Measurements from ENCODE around the gene CLCN4.

CLCN4 gene

GRCh38 chrX:10130354-10130753, 26.4 kb upstream of the CLCN4 start:
- no peaks in the 10 kb centered on the region for H3K4me1 Mint-ChIP-seq
- DNase-seq = no peak
- peaks cover 89% of the 10 kb centered on the region for H3K36me3 Mint-ChIP-seq (ENCODE audit: low read depth)
- H3K4me3 Mint-ChIP-seq = no peak overlapping the region
- no peak overlapping the region for H3K27ac Mint-ChIP-seq
- TF ChIP-seq CTCF (IDR thresholded peaks at IDR 0.05) = no peak
- peaks cover 2% of the 10 kb centered on the region for H3K27me3 Mint-ChIP-seq (ENCODE audit: low read depth, poor library complexity)
- peaks cover 80% of the 10 kb centered on the region for H3K9me3 Mint-ChIP-seq

DNA sequence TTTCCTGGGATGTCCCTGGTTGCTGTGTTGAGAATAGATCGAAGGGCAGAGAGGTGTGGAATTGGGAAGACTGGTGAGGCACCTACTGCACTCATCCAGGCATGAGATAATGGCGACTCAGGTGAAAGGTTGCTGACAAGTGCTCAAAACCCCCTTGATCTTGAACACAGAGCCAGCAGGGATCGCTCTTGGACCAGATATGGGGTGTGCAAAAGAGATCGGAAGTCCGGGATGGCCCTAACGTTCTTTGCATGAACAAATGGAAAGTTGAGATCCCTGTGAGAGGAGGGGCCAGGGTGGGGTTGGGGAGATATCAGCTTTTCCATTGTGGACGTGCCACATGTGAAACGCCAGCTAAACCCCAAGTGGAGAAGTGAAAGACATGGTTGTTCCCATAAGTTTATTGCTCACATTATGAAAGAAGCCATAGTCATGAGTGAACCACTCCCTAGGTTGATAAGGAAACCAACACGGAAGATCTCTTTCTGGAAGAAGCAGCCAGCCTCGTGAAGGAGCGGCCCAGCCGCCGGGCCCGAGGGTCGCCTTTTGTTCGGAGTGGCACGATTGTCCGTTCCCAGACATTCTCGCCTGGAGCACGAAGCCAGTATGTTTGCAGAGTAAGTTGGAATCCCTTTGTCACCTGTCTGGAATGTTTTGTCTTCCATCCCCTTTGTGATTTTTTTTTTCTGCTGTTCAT, 22.6 kb upstream of the CLCN4 start:
- H3K27ac Mint-ChIP-seq = no peak overlapping the region
- no peak for DNase-seq
- peaks cover 58% of the 10 kb centered on the region for H3K9me3 Mint-ChIP-seq
- peaks cover 59% of the 10 kb centered on the region for H3K36me3 Mint-ChIP-seq (ENCODE audit: low read depth)
- H3K4me1 Mint-ChIP-seq = no peaks in the 10 kb centered on the region
- H3K4me3 Mint-ChIP-seq = no peak overlapping the region
- peaks cover 2% of the 10 kb centered on the region for H3K27me3 Mint-ChIP-seq (ENCODE audit: low read depth, poor library complexity)
- TF ChIP-seq CTCF (IDR thresholded peaks at IDR 0.05) = no peak

GRCh38 chrX:10134921-10135320, 21.9 kb upstream of the CLCN4 start:
- Mint-ChIP-seq H3K36me3 (ENCODE audit: low read depth) (peaks cover 54% of the 10 kb centered on the region), H3K4me3 (no peak overlapping the region), H3K27ac (no peak overlapping the region), H3K9me3 (peaks cover 57% of the 10 kb centered on the region), H3K4me1 (no peaks in the 10 kb centered on the region), H3K27me3 (ENCODE audit: low read depth, poor library complexity) (peaks cover 2% of the 10 kb centered on the region)
- TF ChIP-seq CTCF (IDR thresholded peaks at IDR 0.05) = no peak
- no peak for DNase-seq

DNA sequence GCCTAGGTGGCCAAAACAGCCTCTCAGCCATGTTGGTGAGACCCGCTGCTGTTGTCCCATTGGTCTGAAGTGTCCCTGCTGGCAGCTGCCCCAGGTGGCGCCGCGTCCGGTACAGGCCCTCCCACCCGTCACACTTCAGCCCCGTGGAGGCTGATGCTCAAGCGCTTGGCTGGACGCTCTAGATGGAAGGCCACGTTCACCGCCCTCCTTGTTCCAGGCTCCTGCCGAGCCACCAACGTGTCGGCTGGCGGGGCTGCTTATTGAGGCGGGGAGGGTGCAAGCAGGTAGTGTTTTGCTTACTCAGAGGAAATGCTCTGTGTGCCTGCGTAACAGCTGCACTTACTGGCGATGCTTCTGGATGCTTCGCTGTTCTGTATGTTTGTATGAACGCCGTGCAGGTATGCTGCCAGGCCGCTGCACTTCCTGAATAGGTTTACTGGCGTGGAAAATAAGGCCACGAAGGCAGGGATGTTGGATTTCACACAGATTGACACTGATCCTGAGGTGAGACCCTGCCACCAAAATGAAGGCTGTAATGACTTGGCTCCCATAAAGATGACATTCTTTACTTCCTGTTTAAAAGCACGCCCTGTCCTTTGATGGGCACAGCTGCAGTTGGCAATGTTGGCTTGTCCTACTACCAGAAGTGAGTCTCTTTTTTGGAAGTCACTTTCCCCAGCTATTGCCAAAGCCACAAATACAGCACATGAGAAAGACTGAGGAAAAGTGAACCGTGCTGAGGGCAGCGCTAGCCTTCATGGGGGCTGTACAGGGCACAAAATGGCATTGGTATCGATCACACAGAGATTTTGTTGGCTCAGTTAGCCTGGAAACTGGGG, 21.0 kb upstream of the CLCN4 start:
- H3K27ac Mint-ChIP-seq = peak overlapping the region; percentile 19
- no peak for DNase-seq
- H3K4me1 Mint-ChIP-seq = no peaks in the 10 kb centered on the region
- peaks cover 54% of the 10 kb centered on the region for H3K36me3 Mint-ChIP-seq (ENCODE audit: low read depth)
- peaks cover 2% of the 10 kb centered on the region for H3K27me3 Mint-ChIP-seq (ENCODE audit: low read depth, poor library complexity)
- TF ChIP-seq CTCF (IDR thresholded peaks at IDR 0.05) = no peak
- H3K9me3 Mint-ChIP-seq = peaks cover 57% of the 10 kb centered on the region
- H3K4me3 Mint-ChIP-seq = no peak overlapping the region

DNA sequence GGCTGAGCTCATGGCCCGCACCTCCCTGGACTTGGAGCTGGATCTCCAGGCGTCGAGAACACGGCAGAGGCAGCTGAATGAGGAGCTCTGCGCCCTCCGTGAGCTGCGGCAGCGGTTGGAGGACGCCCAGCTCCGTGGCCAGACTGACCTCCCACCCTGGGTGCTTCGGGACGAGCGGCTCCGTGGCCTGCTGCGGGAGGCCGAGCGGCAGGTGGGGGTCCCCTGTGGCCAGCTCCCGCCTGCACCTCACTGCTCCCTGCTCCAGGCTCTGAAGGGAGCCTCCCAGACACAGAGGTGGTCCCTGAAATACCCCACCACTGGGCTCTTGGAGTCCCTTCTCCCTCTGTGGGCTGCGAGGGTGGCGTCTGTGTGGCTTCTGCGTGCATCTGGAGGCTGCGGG, 18.0 kb upstream of the CLCN4 start:
- TF ChIP-seq CTCF (IDR thresholded peaks at IDR 0.05) = no peak
- H3K4me1 Mint-ChIP-seq = no peaks in the 10 kb centered on the region
- no peak overlapping the region for H3K4me3 Mint-ChIP-seq
- no peak overlapping the region for H3K27ac Mint-ChIP-seq
- DNase-seq = no peak
- H3K9me3 Mint-ChIP-seq = peaks cover 53% of the 10 kb centered on the region
- H3K27me3 Mint-ChIP-seq (ENCODE audit: low read depth, poor library complexity) = peaks cover 2% of the 10 kb centered on the region
- H3K36me3 Mint-ChIP-seq (ENCODE audit: low read depth) = peaks cover 56% of the 10 kb centered on the region

Measured in nephron progenitor cell (in vitro differentiated cells).